Skeletal muscle tissue (tissue), 4 donors: ENCODE data around the gene PPP1R13B. TPM values are rescaled to one million over a fixed set of nuclear protein-coding genes. Genes with fewer than 3 reads are reported as not detected.
"Not testable (repeated sequence)": the region's sequence is repeated elsewhere in the genome, so short reads cannot be mapped to it uniquely, and the experiment has no call there.

Source experiments
- H3K27ac ChIP-seq: one replicate; pipeline ENCODE4 v1.7.0; 2013; ENCODE audit warnings: mild to moderate bottlenecking, low read depth, low read length, inconsistent platforms
- H3K27me3 ChIP-seq, 3 donors: one replicate each; pipeline ENCODE4 v1.7.0; 2013; ENCODE audit warnings: low read length in 3 of 3; ENCODE audit not compliant: control insufficient read depth in 3 of 3, insufficient read depth in 3 of 3
- H3K36me3 ChIP-seq, 3 donors: one replicate each; pipeline ENCODE4 v1.7.0; 2013; ENCODE audit warnings: low read length in 3 of 3; ENCODE audit not compliant: control insufficient read depth in 3 of 3, insufficient read depth in 3 of 3
- H3K4me1 ChIP-seq, 3 donors: one replicate each; pipeline ENCODE4 v1.7.0; 2013; ENCODE audit warnings: low read length in 3 of 3, mild to moderate bottlenecking in 3 of 3; ENCODE audit not compliant: control insufficient read depth in 3 of 3, insufficient read depth in 3 of 3
- H3K4me3 ChIP-seq, 3 donors: one replicate each; pipeline ENCODE4 v1.7.0; 2013; ENCODE audit warnings: low read length in 3 of 3
- H3K9ac ChIP-seq, 3 donors: one replicate each; pipeline ENCODE4 v1.7.0; 2013; ENCODE audit warnings: low read length in 3 of 3, mild to moderate bottlenecking in 3 of 3, moderate library complexity in 2 of 3, low read depth in 1 of 3
- H3K9me3 ChIP-seq, 3 donors: one replicate each; pipeline ENCODE4 v1.7.0; 2013; ENCODE audit warnings: low read length in 3 of 3; ENCODE audit not compliant: control insufficient read depth in 3 of 3
- total RNA-seq: library from RNA; depleted of rRNA; stranded (reverse); fragments of >200 nt; gene quantifications from one replicate; pipeline ENCODE4 v1.2.3, GENCODE V29; 2014
- donor health status: Osteomylitis.

The PPP1R13B gene
- total RNA-seq, 1 donor from 2014 or later, result 4.7 TPM

GRCh38 chr14:103691655-103692054, 155.7 kb downstream of the PPP1R13B start:
- not testable (repeated sequence) for H3K27ac ChIP-seq, H3K9ac ChIP-seq, H3K9me3 ChIP-seq, H3K4me3 ChIP-seq, H3K27me3 ChIP-seq
- H3K4me1 ChIP-seq, result peaks cover 27 to 41% (median 31%) of the 10 kb centered on the region in 3 donors
- peaks cover 26 to 48% (median 38%) of the 10 kb centered on the region in 3 donors for H3K36me3 ChIP-seq

DNA sequence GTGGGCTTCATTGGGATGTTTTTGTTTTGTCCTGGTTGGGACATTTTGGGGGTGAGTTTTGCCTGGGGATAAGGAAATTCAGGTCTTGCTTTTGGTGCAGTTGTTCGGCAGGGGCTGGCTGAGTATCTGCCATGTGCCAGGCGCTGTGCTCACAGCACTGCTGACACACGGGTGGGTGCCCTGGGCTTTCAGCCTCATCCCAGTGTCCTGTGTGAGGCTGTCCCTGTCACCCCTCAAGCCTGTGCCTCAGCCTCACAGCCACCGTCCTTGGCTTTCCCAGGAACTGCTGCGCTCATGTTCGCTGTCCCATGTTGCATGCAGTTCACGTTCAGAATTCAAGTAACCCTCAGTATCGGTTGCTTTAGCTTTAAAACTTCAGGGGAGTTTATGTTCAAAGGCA, 157.0 kb downstream of the PPP1R13B start:
- H3K9ac ChIP-seq, result no peak overlapping the region
- H3K27ac ChIP-seq, result no peak overlapping the region
- no peaks in the 10 kb centered on the region for H3K27me3 ChIP-seq
- H3K4me3 ChIP-seq, result no peak overlapping the region
- peaks cover 33 to 60% (median 45%) of the 10 kb centered on the region in 3 donors for H3K36me3 ChIP-seq
- H3K4me1 ChIP-seq, result peaks cover 21 to 36% (median 27%) of the 10 kb centered on the region in 3 donors
- H3K9me3 ChIP-seq, result no peaks in the 10 kb centered on the region

DNA sequence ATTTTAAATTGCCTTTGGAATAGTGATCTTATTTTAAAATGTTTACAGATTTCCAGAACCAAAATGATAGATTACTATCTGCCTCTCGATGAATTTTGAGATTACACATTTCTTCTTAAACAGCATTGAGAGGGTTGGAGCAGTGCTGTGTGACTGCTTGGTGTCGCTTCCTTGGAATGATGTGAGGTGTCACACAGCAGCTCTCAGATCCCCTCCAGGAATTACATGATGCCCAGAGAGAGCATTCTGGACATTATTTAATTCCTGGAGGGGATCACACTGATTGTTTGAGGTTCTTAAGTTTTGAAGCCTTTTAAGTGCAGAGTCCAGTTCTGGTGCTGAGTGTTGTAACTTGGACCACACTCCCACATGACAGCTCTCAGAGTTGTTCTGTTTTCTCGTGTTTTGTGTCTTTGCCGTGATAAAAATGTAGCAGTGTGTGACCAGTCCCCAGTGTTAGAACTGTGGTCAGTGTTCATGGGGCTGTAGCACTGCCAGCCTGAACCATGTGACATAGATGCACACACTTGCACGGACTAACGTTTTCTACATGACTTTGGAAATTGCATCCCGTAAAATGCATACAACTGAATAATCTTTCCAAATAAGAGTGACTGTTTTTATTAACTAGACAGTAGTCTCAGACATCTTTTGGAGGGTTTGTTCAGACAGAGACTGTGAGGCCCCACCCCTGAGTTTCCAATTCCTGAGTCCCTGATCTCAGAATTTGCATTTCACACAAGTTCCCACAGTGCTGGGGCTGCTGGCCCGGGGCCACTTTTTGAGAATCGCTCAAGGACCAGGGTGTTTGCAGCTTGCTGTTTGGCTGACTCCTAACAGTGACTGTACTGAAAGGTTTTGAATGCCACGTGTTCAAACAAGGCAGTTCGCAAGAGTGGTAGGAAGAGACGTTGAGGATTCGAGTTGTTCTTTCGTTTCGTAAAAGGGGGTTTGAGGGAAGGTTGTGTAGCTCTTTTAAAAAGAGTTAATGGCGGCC, 158.2 kb downstream of the PPP1R13B start:
- Histone ChIP-seq H3K9me3 (no peaks in the 10 kb centered on the region), H3K4me1 (peaks cover 31 to 40% (median 32%) of the 10 kb centered on the region in 3 donors), H3K9ac (no peak overlapping the region), H3K27ac (no peak overlapping the region), H3K27me3 (no peaks in the 10 kb centered on the region), H3K36me3 (peaks cover 32 to 59% (median 44%) of the 10 kb centered on the region in 3 donors), H3K4me3 (no peak overlapping the region)

GRCh38 chr14:103688441-103688840, 158.9 kb downstream of the PPP1R13B start:
- Histone ChIP-seq H3K36me3 (peaks cover 36 to 54% (median 42%) of the 10 kb centered on the region in 3 donors), H3K4me3 (no peak overlapping the region), H3K27me3 (no peaks in the 10 kb centered on the region), H3K9ac (no peak overlapping the region), H3K9me3 (no peaks in the 10 kb centered on the region), H3K27ac (no peak overlapping the region), H3K4me1 (peaks cover 31 to 37% (median 33%) of the 10 kb centered on the region in 3 donors)

DNA sequence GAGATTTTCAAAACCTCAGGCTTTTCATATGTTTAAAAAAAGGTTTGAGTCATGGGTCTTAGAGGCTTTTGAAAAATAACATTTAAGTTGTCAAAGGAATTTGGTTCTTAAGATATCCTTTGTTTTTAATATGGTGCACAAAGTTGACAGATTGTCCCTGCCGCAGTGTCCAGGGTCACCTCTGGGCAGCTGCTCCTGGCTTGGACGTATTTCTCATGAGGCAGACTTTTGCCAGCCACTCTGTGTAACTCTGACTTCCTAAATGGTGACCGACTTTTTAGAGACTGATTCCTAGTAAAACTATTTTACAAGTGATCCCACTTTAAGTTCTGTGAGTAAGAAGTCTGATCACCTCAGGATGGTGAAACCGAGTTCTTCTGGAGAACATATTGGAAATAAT, 159.7 kb downstream of the PPP1R13B start:
- H3K27ac ChIP-seq, result no peak overlapping the region
- H3K36me3 ChIP-seq, result peaks cover 36 to 60% (median 47%) of the 10 kb centered on the region in 3 donors
- no peak overlapping the region for H3K9ac ChIP-seq
- no peak overlapping the region for H3K4me3 ChIP-seq
- H3K4me1 ChIP-seq, result peaks cover 26 to 30% (median 27%) of the 10 kb centered on the region in 3 donors
- no peaks in the 10 kb centered on the region for H3K27me3 ChIP-seq
- no peaks in the 10 kb centered on the region for H3K9me3 ChIP-seq

DNA sequence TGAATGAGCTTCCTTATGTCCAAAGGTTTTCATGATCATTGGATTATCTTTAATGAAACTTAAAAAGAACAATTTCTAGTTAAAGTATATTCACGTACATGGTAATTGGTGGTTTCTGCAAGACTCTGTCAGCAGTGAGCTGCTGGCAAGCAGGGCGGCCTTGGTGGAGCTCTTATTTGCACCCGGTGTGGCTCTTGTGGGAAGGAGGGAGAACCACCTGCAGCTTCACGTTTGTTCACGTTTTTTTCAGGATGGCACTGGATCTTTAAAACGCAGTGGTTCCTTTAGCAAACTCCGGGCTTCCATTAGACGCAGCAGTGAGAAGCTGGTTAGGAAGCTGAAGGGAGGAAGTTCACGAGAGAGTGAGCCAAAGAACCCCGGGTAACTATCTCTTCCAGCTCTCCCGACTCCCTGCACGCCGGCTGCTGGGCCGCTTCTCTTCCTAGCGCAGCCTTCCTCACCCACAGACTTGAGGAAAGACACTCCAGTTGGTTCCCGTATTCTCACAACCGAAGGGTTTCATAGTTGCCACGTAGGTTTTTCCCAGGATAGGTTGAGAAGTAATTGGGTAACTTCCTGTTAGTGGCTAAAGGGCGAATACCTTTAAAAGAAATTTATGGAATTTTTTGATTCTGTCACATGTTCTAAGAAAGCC, 160.4 kb downstream of the PPP1R13B start:
- H3K9me3 ChIP-seq, result no peaks in the 10 kb centered on the region
- H3K27me3 ChIP-seq, result no peaks in the 10 kb centered on the region
- H3K4me3 ChIP-seq, result no peak overlapping the region
- peaks cover 21 to 24% (median 24%) of the 10 kb centered on the region in 3 donors for H3K4me1 ChIP-seq
- H3K27ac ChIP-seq, result no peak overlapping the region
- H3K9ac ChIP-seq, result no peak overlapping the region
- H3K36me3 ChIP-seq, result peaks cover 33 to 59% (median 41%) of the 10 kb centered on the region in 3 donors

GRCh38 chr14:103685276-103686211, 161.8 kb downstream of the PPP1R13B start:
- Histone ChIP-seq H3K36me3 (peaks cover 41 to 65% (median 49%) of the 10 kb centered on the region in 3 donors), H3K4me3 (no peak overlapping the region), H3K9me3 (no peaks in the 10 kb centered on the region), H3K9ac (peak overlapping the region in 1 of 3 donors; percentile 43), H3K4me1 (peaks cover 21 to 24% (median 23%) of the 10 kb centered on the region in 3 donors), H3K27me3 (no peaks in the 10 kb centered on the region), H3K27ac (peak overlapping the region; percentile 46)

- H3K4me1 ChIP-seq, result peaks cover 21 to 24% (median 23%) of the 10 kb centered on the region in 3 donors
- no peaks in the 10 kb centered on the region for H3K9me3 ChIP-seq
- H3K4me3 ChIP-seq, result no peak overlapping the region
- H3K27ac ChIP-seq, result peak overlapping the region; percentile 46
- no peaks in the 10 kb centered on the region for H3K27me3 ChIP-seq
- H3K9ac ChIP-seq, result peak overlapping the region in 2 of 3 donors; percentile 34 to 43
- peaks cover 45 to 63% (median 49%) of the 10 kb centered on the region in 3 donors for H3K36me3 ChIP-seq
Observed at GRCh38 chr14:103684871-103685270, 162.5 kb downstream of the PPP1R13B start.

- Histone ChIP-seq H3K9me3 (no peaks in the 10 kb centered on the region), H3K4me1 (peaks cover 21 to 23% (median 21%) of the 10 kb centered on the region in 3 donors), H3K4me3 (no peak overlapping the region), H3K9ac (peak overlapping the region in 1 of 3 donors; percentile 51), H3K36me3 (peaks cover 48 to 64% (median 51%) of the 10 kb centered on the region in 3 donors), H3K27ac (peak overlapping the region; percentile 46), H3K27me3 (no peaks in the 10 kb centered on the region)
Observed at GRCh38 chr14:103684471-103684870, 162.9 kb downstream of the PPP1R13B start.
